Measurements from ENCODE around the gene TXNDC5. TPM values are rescaled to one million over a fixed set of nuclear protein-coding genes. Genes with fewer than 3 reads are reported as not detected.

TXNDC5 gene
- total RNA-seq, 2 experiments from 2014 or later = 312 to 319 TPM

DNA sequence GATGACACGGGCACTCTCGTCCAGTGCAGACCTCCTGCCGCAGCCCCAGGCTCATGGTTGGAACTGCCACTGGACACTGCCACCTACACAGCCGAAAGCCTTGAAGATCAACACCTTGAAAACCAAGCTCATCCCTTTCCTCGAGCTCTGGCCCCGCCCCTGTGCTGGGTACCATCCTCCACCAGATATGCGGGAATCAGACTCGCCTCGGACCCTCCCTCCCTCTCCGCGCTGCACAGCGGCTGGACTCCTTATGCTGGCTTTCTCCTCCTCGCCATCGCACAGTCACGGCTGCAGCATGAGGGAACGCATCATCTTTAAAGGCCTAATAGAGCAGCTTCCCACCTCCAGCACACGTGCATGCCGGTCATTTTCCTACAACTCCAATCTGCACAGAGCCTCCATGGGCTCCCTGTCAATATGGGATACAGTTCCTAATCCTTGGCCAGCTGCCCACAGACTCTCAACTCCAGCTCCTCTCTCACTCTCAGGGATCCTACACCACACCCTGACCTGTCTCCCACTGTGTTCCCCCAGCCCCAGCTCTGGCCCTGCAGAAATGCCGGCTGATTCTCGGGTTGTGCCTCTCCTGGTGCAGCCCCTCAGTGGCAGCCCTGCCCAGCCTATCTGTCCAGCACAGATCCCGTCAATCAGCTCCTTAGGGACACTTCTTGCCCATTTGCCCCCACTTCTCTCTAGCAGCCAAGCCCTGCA lies 23.2 kb downstream of the TXNDC5 start:
- no peaks in the 10 kb centered on the region for H3K79me2 ChIP-seq (ENCODE audit: insufficient read depth, low read depth, low read length)
- no TSS peak for BruUV-seq (replicated peaks)
- H3K36me3 ChIP-seq (ENCODE audit: insufficient read depth, low read length) = peaks cover 100% of the 10 kb centered on the region
- no peak overlapping the region for H3K27ac ChIP-seq (ENCODE audit: low read depth, low read length, poor library complexity, severe bottlenecking)
- intact Hi-C loops (cut with micrococcal nuclease; ENCODE audit: unreplicated experiment) = no loop called here
- H4K20me1 ChIP-seq (ENCODE audit: insufficient read depth, low read length) = no peaks in the 10 kb centered on the region
- no peak for DNase-seq (ENCODE audit: low spot score)
- POLR2A ChIA-PET = interaction anchor here (0.6 kb wide), 1 partner anchor 609 kb away, joined by 3 read pairs; no protein-coding TSS in a partner anchor
- no peak for TF ChIP-seq CTCF (conservative IDR thresholded peaks at IDR 0.05; ENCODE audit: low read length)
- no peak for TF ChIP-seq EZH2phosphoT487 (IDR thresholded peaks at IDR 0.05; ENCODE audit: borderline replicate concordance, low read depth, low read length)
- no peak overlapping the region for H3K4me3 ChIP-seq (ENCODE audit: low read depth, low read length, poor library complexity, severe bottlenecking)
- H3K9me3 ChIP-seq (ENCODE audit: low read length) = no peaks in the 10 kb centered on the region
- CTCF ChIA-PET (ENCODE audit: unreplicated experiment) = no interaction called here
- no peaks in the 10 kb centered on the region for H3K4me1 ChIP-seq (ENCODE audit: insufficient read depth, low read length, poor library complexity, severe bottlenecking)
- H2AFZ ChIP-seq (ENCODE audit: low read length) = no peak overlapping the region
- no peak overlapping the region for H3K4me2 ChIP-seq (ENCODE audit: low read length)
- H3K9me2 ChIP-seq (ENCODE audit: insufficient read depth, low read length) = no peaks in the 10 kb centered on the region

- Histone ChIP-seq H3K27ac (ENCODE audit: low read depth, low read length, poor library complexity, severe bottlenecking) (no peak overlapping the region), H3K4me3 (ENCODE audit: low read depth, low read length, poor library complexity, severe bottlenecking) (no peak overlapping the region), H3K4me2 (ENCODE audit: low read length) (no peak overlapping the region), H2AFZ (ENCODE audit: low read length) (no peak overlapping the region), H3K9me2 (ENCODE audit: insufficient read depth, low read length) (no peaks in the 10 kb centered on the region), H3K36me3 (ENCODE audit: insufficient read depth, low read length) (peaks cover 100% of the 10 kb centered on the region), H3K79me2 (ENCODE audit: insufficient read depth, low read depth, low read length) (no peaks in the 10 kb centered on the region), H4K20me1 (ENCODE audit: insufficient read depth, low read length) (no peaks in the 10 kb centered on the region), H3K9me3 (ENCODE audit: low read length) (no peaks in the 10 kb centered on the region), H3K4me1 (ENCODE audit: insufficient read depth, low read length, poor library complexity, severe bottlenecking) (no peaks in the 10 kb centered on the region)
- no TSS peak for BruUV-seq (replicated peaks)
- ChIA-PET CTCF (ENCODE audit: unreplicated experiment) (no interaction called here), POLR2A (interaction anchor here (1.3 kb wide), 1 partner anchor 178 kb away, joined by 3 read pairs; the partner anchor contains the start of gene BLOC1S5)
- TF ChIP-seq CTCF (conservative IDR thresholded peaks at IDR 0.05; ENCODE audit: low read length) = no peak
- TF ChIP-seq EZH2phosphoT487 (IDR thresholded peaks at IDR 0.05; ENCODE audit: borderline replicate concordance, low read depth, low read length) = no peak
- intact Hi-C loops (cut with micrococcal nuclease; ENCODE audit: unreplicated experiment) = no loop called here
- DNase-seq (ENCODE audit: low spot score) = no peak
Observed at GRCh38 chr6:7886132-7886531, 24.5 kb downstream of the TXNDC5 start.

GRCh38 chr6:7883381-7883780 lies 27.2 kb downstream of the TXNDC5 start:
- no TSS peak for BruUV-seq (replicated peaks)
- H3K9me3 ChIP-seq (ENCODE audit: low read length) = no peaks in the 10 kb centered on the region
- H3K4me2 ChIP-seq (ENCODE audit: low read length) = no peak overlapping the region
- no peaks in the 10 kb centered on the region for H3K79me2 ChIP-seq (ENCODE audit: insufficient read depth, low read depth, low read length)
- H2AFZ ChIP-seq (ENCODE audit: low read length) = no peak overlapping the region
- peaks cover 96% of the 10 kb centered on the region for H3K36me3 ChIP-seq (ENCODE audit: insufficient read depth, low read length)
- H3K4me1 ChIP-seq (ENCODE audit: insufficient read depth, low read length, poor library complexity, severe bottlenecking) = no peaks in the 10 kb centered on the region
- intact Hi-C loops (cut with micrococcal nuclease; ENCODE audit: unreplicated experiment) = loop anchor here (5.0 kb wide), 1 partner anchor 161 kb away; no protein-coding TSS in a partner anchor
- no peak overlapping the region for H3K27ac ChIP-seq (ENCODE audit: low read depth, low read length, poor library complexity, severe bottlenecking)
- POLR2A ChIA-PET = no interaction called here
- CTCF ChIA-PET (ENCODE audit: unreplicated experiment) = no interaction called here
- TF ChIP-seq CTCF (conservative IDR thresholded peaks at IDR 0.05; ENCODE audit: low read length) = no peak
- H3K4me3 ChIP-seq (ENCODE audit: low read depth, low read length, poor library complexity, severe bottlenecking) = no peak overlapping the region
- no peaks in the 10 kb centered on the region for H3K9me2 ChIP-seq (ENCODE audit: insufficient read depth, low read length)
- no peaks in the 10 kb centered on the region for H4K20me1 ChIP-seq (ENCODE audit: insufficient read depth, low read length)
- no peak for DNase-seq (ENCODE audit: low spot score)

All from OCI-LY7 (cell line).